Lower leg skin (tissue), 3 donors: ENCODE results near the gene SLC45A2.
"Not testable (repeated sequence)": the region's sequence is repeated elsewhere in the genome, so short reads cannot be mapped to it uniquely, and the experiment has no call there.

Experiments
- POLR2A ChIP-seq, 2 donors: fragments of 450-650 bp; IDR thresholded peaks; one replicate each; pipeline ENCODE4 v1.6.1; 2016 to 2017; ENCODE audit warnings: antibody characterized with exemption in 2 of 2, mild to moderate bottlenecking in 1 of 2, moderate library complexity in 1 of 2
- TF ChIP-seq, protein P1 (sequence below), 3 donors: fragments of 450-650 bp; IDR thresholded peaks; one replicate each; pipeline ENCODE4 v1.5.1; 2016; ENCODE audit warnings: antibody characterized with exemption in 3 of 3, mild to moderate bottlenecking in 3 of 3, moderate library complexity in 2 of 3

DNA sequence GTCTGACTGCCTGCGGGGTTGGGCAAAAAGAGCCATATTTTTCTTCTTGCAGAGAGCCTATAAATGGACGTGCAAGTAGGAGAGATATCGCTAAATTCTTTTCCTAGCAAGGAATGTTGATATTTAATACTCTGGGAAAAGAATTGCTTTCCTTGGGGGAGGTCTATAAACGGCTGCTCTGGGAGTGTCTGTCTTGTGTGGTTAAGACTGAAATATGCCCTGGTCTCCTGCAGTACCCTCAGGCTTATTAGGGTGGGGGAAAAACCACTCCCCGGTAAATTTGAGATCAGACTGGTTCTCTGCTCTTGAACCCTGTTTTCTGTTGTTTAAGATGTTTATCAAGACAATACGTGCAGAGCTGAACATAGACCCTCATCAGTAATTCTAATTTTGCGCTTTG, 78.2 kb downstream of the SLC45A2 start:
- TF ChIP-seq, protein P1, sequence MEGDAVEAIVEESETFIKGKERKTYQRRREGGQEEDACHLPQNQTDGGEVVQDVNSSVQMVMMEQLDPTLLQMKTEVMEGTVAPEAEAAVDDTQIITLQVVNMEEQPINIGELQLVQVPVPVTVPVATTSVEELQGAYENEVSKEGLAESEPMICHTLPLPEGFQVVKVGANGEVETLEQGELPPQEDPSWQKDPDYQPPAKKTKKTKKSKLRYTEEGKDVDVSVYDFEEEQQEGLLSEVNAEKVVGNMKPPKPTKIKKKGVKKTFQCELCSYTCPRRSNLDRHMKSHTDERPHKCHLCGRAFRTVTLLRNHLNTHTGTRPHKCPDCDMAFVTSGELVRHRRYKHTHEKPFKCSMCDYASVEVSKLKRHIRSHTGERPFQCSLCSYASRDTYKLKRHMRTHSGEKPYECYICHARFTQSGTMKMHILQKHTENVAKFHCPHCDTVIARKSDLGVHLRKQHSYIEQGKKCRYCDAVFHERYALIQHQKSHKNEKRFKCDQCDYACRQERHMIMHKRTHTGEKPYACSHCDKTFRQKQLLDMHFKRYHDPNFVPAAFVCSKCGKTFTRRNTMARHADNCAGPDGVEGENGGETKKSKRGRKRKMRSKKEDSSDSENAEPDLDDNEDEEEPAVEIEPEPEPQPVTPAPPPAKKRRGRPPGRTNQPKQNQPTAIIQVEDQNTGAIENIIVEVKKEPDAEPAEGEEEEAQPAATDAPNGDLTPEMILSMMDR (IDR thresholded peaks at IDR 0.05): not testable (repeated sequence)
- TF ChIP-seq POLR2A (IDR thresholded peaks at IDR 0.05): not testable (repeated sequence)
